ENCODE results near the gene ZNF789.

DNA sequence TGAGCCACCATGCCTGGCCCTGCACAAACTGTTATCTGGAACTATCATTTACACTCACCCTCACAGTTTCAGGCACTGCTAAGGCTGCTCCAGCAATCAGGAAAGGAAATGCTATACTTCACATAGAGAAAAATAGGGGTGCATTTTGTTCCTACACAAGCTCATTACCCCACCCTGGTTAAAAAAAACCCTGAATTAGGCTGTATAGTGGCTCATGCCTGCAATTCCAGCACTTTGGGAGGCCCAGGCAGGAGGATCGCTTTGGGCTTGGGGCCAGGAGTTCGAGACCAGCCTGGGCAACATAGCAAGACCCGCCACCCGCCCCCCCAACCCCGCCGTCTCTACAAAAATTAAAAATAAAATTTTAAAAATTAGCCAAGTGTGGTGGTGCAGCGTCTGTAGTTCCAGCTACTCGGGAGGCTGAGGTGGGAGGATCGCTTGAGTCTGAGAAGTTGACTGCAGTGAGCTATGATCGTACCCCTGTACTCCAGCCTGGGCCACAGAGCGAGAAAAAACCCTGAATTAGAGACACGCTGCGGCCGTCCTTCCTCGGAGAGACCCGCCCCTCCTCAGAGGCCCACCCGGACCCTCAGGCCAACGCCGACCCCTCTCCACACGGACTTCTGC lies 34.6 kb upstream of the ZNF789 start:
- TF ChIP-seq, protein P1, sequence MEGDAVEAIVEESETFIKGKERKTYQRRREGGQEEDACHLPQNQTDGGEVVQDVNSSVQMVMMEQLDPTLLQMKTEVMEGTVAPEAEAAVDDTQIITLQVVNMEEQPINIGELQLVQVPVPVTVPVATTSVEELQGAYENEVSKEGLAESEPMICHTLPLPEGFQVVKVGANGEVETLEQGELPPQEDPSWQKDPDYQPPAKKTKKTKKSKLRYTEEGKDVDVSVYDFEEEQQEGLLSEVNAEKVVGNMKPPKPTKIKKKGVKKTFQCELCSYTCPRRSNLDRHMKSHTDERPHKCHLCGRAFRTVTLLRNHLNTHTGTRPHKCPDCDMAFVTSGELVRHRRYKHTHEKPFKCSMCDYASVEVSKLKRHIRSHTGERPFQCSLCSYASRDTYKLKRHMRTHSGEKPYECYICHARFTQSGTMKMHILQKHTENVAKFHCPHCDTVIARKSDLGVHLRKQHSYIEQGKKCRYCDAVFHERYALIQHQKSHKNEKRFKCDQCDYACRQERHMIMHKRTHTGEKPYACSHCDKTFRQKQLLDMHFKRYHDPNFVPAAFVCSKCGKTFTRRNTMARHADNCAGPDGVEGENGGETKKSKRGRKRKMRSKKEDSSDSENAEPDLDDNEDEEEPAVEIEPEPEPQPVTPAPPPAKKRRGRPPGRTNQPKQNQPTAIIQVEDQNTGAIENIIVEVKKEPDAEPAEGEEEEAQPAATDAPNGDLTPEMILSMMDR (IDR thresholded peaks at IDR 0.05), result no peak
- no peak for TF ChIP-seq POLR2A (IDR thresholded peaks at IDR 0.05)

Data from testis (tissue), 2 donors.